KOPT-K1 (cell line): ENCODE measurements around the gene VSIG10L2.
"Not testable (repeated sequence)": the region's sequence is repeated elsewhere in the genome, so short reads cannot be mapped to it uniquely, and the experiment has no call there.

Experiments used
- H3K27ac ChIP-seq: fragments of 200-600 bp; sonication (generic); 2 replicates; pipeline ENCODE4 v1.5.1; 2016; ENCODE audit warnings: antibody characterized with exemption, mild to moderate bottlenecking, low read depth, low read length; ENCODE audit not compliant: poor library complexity, severe bottlenecking
- H3K36me3 ChIP-seq: fragments of 200-600 bp; sonication (generic); 2 replicates; pipeline ENCODE4 v1.5.1; 2017; ENCODE audit warnings: antibody characterized with exemption, mild to moderate bottlenecking, low read length, moderate library complexity; ENCODE audit not compliant: insufficient read depth
- H3K9me3 ChIP-seq: fragments of 200-600 bp; sonication (generic); 2 replicates; pipeline ENCODE4 v1.5.1; 2017; ENCODE audit warnings: antibody characterized with exemption, low read length, mild to moderate bottlenecking; ENCODE audit not compliant: insufficient read depth, poor library complexity, severe bottlenecking

The VSIG10L2 gene

DNA sequence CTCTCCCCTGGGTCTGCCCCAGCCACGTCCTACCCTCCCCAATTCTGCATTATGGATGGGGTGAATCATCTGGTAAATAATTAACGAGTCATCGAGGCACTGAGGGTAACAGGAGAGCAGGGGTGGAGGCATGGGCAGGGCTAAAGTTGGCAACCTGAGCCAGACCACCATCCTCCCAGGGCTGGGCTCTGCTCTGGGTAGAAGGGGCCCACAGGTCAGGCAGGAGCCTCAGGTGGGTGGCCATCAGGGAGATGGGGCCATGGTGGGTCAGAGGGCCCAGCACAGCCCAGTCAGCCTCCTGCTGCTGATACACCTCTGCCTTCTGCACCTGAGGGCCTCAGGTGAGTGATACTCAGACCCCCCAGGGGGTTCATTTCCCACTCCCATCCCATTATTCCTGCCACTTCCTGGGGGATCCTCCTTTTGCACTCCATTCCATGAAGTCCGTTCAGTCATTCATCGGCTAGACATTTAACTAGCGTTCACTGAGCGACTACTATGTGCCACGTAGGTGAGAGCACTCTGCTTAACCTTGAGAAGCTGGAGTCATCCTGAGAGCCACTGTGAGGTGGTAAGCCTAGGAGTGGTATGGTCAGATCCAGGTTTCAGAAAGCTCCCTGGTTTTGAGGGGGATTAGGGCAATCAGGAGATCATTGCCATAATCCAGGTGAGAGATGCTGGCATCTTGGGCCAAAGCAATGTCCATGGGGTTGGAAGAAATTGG, at the start of gene VSIG10L2:
TSS of gene VSIG10L2 (plus strand) at position 248 of the 724 bp plus-strand sequence. CDS start at position 260, 12 bp downstream.
- Histone ChIP-seq H3K36me3 (no peaks in the 10 kb centered on the region), H3K9me3 (no peaks in the 10 kb centered on the region), H3K27ac (no peak within 1 kb of the TSS)

DNA sequence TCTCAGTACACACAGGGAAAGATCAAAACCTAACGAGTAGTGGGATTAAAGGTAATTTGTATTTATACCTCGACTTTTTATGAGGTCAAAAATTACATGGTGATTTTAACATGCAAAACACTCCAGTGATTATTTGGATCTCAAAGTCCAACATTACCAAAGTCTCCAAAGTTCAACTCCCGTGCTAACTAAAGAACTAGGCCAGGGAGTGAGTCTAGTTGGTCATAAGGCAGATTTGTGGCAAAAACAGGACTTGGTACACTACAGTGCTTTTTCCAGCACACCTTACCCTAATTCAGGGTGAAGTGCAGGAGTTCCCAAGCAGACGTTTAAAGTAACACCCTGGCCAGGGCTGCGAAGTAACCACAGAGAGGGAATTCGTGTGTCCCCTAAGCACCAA, 44.0 kb upstream of the VSIG10L2 start:
- no peaks in the 10 kb centered on the region for H3K9me3 ChIP-seq
- H3K27ac ChIP-seq: no peak overlapping the region
- H3K36me3 ChIP-seq: peaks cover 30% of the 10 kb centered on the region

DNA sequence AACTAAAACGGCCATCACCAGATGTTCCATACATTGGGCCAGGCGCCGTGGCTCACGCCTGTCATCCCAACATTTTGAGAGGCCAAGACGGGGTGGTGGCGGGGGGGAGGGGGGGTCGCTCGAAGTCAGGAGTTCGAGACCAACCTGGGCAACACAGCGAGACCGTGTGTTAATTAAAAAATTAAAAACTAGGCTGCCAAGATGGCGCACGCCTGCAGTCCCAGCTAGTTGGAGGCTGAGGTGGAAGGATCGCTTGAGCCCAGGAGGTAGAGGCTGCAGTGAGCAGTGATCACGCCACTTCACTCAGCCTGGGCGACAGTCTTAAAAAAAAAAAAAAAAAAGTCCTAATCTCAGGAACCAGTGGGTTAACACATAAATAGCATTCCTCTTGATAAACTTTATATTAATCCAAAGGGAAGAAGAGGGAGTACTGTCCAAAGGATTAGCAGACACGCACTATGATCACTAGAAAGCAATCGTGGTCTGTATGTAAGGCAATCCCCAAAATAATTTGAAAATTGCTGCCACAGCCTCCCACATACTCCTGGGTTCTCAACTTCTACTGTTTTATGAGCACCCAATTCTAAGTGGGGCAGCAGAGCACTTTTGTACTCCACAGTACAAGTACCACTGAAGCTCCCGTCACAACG, 43.4 kb upstream of the VSIG10L2 start:
- H3K27ac ChIP-seq: peak overlapping the region; percentile 49
- no peaks in the 10 kb centered on the region for H3K9me3 ChIP-seq
- H3K36me3 ChIP-seq: peaks cover 29% of the 10 kb centered on the region

DNA sequence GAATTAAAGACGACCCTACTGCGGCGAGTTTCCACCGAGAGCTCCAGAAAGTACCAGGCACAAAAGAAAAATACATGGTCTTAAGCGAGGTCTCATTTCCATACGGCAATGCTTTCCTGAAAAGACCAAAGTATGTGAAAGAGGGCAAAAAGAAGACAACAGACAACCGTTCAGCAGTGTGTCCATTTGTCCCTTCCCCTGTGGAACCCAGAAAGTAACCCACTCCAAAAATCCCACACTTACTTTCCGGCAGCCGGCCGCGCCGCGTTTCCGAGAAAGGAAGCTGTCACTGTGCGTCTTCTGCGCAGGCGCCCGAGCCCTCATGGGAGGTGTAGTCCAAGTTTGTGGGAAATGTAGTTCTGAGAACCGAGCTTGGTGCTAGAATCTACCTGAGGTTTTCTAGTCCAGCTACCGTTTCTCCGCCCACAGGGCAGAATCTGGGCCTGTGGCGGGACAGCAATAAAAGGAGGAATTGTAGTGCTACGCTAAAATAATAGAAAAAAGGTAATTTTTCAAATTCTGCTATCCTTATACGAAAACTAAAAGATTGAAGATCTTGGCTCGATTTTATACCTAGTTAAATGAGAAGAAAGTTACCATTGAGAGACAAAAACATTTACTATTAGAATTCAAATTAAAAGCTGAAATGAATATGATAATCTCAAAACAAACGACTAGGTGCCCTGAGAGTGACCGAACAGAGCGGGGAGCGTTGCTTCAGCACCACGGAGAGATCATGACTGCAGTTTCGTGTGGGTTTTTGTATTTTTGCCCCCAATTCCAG, 42.7 kb upstream of the VSIG10L2 start, which contains the start of gene PUS3:
TSS of gene PUS3 (minus strand) at position 280 of the 784 bp plus-strand sequence. CDS start 6,922 bp downstream, outside the sequence.
- Histone ChIP-seq H3K9me3 (no peaks in the 10 kb centered on the region), H3K36me3 (peaks cover 23% of the 10 kb centered on the region), H3K27ac (peak within 1 kb of the TSS; percentile 49)

DNA sequence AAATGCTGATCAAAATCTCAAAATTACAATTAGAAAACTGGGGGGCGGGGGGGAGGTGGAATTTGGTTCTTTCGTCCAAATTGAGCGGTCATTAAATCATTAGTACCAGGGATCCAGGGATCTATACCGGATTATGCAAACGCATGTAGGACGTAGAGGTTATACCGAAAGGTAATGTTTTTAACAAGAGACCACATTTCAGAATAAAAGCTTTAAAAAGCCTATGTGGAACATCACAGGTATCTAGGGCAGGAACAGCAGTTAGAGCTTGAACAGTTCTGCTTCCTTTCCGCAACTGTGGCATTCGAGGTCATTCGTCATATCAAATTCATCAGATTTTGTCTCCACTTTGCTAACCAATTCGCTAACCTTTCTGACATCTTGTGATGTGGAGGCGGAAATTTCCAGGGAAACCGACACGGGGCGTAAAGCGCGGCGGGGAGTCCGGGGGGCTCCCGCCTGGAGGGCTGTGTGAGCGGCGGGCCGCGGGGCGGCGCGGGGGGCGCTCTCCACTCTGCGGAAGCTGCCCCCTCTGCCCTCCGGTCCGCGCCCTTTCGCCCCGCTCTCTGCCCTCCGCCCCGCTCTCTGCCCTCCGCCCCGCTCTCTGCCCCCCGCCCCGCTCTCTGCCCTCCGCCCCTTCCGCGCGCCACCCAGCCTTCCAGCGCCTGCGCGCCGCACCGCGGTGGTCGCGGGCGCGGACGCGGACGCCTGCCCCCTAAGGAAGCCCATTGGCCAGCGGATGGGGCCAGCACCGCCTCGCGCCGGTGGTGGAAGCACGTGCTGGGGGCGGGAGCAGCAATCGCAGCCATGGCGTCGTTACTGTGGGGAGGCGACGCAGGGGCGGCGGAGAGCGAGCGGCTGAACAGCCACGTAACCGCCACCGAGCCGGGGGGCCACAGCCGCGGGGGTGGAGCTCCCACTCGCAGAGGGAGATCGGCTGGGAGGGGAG, 41.9 kb upstream of the VSIG10L2 start, which contains the start of gene DDX25:
TSS of gene DDX25 (plus strand) at position 798 of the 949 bp plus-strand sequence. CDS start at position 808, 10 bp downstream.
- H3K9me3 ChIP-seq: no peaks in the 10 kb centered on the region
- H3K36me3 ChIP-seq: peaks cover 16% of the 10 kb centered on the region
- H3K27ac ChIP-seq: no peak within 1 kb of the TSS

DNA sequence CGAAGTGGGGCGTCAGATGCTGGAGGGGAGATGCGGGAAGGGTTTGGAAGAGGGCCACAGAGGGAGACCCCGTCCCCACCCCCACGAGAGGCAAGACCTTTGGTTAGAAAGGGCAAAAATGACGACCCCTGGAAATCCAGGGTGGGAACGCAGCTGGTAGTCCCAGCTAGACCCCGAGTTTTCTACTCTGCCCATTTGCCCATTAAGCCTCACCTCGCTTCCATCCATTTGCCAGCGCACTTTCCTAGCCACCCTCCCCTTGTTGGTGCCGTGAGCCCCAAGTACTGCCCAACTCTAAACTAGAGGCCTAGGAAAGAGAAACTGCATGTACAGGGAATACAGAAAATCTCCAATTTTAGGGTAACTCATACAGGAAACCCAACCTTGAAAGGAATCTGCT, 41.2 kb upstream of the VSIG10L2 start:
- H3K36me3 ChIP-seq: peaks cover 9% of the 10 kb centered on the region
- no peak overlapping the region for H3K27ac ChIP-seq
- H3K9me3 ChIP-seq: no peaks in the 10 kb centered on the region

DNA sequence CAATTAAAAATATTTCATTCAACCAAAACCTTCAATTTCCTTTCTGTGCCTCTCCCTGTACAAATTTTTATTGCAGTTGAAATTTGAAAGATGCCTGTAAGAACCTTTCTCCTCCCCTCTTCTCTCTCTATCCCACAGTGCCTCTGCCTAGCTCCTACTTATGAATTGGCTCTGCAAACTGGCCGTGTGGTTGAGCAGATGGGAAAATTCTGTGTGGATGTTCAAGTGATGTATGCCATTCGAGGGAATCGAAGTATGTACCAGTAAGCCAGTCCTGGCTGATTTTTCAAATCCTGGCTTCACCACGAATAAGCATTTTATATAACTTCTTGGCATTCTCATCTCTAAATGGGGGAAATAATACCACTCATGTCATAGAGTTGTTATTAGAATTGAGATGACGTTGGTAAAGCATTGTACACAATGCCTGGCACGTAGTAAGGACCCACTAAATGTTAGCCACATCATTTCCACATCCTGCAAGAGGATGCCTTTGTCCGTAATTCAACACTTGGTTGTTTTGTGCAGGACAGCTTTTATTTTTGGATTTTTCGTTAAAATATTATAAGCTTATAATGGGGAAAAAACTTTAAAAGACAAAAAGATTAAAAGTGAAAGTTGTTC, 35.5 kb upstream of the VSIG10L2 start:
- no peaks in the 10 kb centered on the region for H3K36me3 ChIP-seq
- H3K9me3 ChIP-seq: no peaks in the 10 kb centered on the region

DNA sequence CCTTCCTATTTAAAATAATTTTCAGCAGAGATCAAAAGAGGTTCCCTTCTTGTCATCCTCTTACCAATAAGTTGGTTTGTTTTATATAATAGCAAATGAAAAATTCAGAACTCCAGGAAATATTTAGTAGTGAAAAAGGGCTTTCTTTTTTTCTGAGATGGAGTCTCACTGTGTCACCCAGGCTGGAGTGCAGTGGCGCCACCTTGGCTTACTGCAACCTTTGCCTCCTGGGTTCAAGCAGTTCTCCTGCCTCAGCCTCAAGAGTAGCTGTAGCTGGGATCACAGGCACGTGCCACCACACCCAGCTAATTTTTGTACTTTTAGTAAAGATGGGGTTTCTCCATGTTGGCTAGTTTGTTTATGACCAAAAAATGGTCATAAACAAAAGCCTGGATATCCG, 31.2 kb upstream of the VSIG10L2 start:
- not testable (repeated sequence) for H3K9me3 ChIP-seq, H3K27ac ChIP-seq, H3K36me3 ChIP-seq

More for the DNA sequence above, 35.5 kb upstream of the VSIG10L2 start:
- no peak overlapping the region for H3K27ac ChIP-seq

DNA sequence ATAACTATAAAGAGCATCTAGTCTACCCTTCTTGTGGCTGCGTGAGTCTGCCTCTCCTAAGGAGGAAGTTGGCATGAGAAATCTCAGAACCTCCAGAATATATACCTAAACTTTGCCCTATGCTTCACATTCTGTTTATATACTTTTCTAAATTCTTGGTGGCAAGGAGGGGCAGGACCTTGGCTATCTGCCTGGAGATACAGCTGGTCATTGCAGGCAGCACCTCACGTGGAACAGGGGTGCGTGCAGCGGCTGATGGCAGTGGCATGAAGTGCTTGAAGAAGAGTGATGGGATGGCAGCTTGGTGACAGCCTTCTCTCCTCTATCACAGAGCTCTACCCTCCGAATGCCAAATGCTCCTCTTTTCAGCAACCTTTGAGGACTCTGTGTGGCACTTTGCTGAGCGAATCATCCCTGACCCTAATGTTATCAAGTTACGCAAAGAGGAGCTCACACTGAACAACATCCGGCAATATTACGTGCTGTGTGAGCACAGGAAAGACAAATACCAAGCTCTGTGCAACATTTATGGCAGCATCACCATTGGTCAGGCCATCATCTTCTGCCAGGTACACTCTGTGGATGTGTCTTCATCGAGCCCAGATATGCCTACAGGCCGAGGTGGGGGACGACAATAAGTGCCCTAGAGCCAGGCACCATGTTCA, 29.0 kb upstream of the VSIG10L2 start:
- no peaks in the 10 kb centered on the region for H3K36me3 ChIP-seq
- no peak overlapping the region for H3K27ac ChIP-seq
- no peaks in the 10 kb centered on the region for H3K9me3 ChIP-seq

DNA sequence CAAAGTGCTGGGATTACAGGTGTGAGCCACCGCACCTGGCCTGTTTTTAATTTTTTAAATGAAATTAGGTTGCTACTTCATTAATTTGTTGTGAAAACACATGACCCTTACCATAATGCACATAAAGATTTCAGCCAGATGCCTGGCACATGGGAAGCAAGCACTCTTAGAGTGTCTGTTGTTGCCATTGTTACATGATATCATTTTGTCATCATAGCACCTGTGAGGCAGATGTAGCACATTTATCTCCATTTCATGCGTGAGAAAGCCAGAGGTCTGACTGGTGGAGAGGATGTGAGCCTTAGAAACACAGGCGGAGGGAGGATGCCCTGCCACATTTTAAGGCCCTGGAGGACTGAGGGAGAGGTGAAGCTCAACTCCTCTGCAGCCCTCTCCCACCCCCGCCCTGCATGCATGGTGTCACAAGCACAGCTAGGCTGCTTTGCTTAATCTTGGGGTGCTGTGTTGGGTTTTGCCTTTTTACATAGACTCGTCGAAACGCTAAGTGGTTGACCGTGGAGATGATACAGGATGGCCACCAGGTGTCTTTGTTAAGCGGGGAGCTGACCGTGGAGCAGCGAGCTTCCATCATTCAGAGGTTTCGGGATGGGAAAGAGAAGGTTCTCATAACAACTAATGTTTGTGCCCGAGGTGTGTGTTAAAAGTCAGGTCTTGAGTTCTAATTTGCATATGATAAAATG, 27.6 kb upstream of the VSIG10L2 start:
- Histone ChIP-seq H3K9me3 (no peaks in the 10 kb centered on the region), H3K36me3 (no peaks in the 10 kb centered on the region), H3K27ac (no peak overlapping the region)

DNA sequence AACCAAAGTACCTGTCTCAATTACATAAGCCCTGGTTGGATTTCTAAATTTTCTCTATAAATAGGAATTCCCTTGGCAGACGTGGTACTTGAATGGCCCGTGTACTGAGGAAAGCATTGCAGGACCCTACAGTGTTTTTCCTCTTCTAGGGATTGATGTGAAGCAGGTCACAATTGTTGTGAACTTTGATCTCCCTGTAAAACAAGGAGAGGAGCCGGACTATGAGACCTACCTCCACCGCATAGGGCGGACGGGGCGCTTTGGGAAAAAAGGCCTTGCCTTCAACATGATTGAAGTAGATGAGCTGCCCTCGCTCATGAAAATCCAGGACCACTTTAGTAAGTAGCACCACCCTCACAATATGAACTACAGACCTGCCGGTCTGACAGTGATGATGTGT, 24.8 kb upstream of the VSIG10L2 start:
- H3K36me3 ChIP-seq: no peaks in the 10 kb centered on the region
- H3K27ac ChIP-seq: no peak overlapping the region
- H3K9me3 ChIP-seq: no peaks in the 10 kb centered on the region

DNA sequence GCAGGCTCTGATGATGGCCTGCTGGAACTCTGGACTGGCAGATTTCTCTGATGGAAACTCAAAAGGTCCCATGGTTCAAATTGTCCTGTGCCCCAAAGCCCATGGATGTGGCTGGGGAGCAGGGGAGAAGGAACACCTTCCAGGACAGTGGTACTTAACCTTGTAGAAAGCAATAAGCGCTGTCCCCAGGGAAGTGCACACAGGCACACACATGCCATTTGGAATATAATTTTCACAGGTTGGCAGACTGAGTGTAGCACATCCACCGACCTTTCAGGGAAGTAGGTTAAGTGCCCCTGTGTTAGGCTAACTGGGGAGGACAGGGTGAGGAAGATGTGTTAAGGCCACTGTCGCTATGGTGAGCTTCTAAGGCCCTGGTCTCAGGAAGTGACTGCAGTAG, 23.7 kb upstream of the VSIG10L2 start:
- Histone ChIP-seq H3K9me3 (no peaks in the 10 kb centered on the region), H3K27ac (no peak overlapping the region), H3K36me3 (no peaks in the 10 kb centered on the region)

DNA sequence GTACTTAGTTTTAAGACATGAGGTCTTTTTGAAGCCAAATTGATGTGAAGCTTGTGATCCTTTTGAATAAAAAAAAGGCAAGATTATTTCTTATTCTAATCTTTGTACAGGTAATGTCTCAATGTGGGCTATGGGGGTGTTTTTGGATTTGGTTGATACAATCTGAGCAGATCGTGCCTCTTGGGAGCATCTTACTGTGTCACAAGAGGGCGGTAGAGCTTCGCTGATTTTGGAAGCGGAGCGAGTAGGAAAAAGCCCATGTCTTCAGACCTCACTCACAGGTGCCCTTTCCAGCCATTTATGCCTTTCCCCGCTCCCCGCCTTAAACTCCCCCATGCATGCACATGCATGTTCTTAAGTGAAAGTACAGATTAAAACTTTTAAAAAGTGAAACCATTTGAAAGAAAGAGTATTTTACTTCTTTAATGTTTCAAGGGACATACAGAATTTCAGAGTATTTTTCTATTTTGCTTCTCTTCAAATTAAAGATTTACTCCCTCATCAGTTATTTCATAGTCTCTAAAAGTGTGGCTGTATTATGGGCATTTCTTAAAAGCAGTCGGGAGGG, 22.7 kb upstream of the VSIG10L2 start:
- no peaks in the 10 kb centered on the region for H3K36me3 ChIP-seq
- H3K9me3 ChIP-seq: no peaks in the 10 kb centered on the region
- H3K27ac ChIP-seq: no peak overlapping the region
